H1 (cell line): ENCODE data around the gene SLC39A11. TPM values are rescaled to one million over a fixed set of nuclear protein-coding genes. Genes with fewer than 3 reads are reported as not detected.

ENCODE experiments used
- CREB1 ChIP-seq: IDR thresholded peaks from 2 replicates; pipeline ENCODE4 v1.6.1; 2012; ENCODE audit warnings: inconsistent platforms
- EGR1 ChIP-seq: IDR thresholded peaks from 2 replicates; pipeline ENCODE4 v1.6.1; 2011; ENCODE audit warnings: low read depth, low read length, borderline replicate concordance
- KDM1A ChIP-seq: fragments of 200-600, 300-600 bp; sonication (generic); IDR thresholded peaks from 2 replicates; pipeline ENCODE4 v1.7.1; 2016; ENCODE audit warnings: mild to moderate bottlenecking, low read length, borderline replicate concordance
- KDM4A ChIP-seq: IDR thresholded peaks from one replicate; pipeline ENCODE4 v1.7.1; 2012; ENCODE audit warnings: low read depth, mild to moderate bottlenecking, moderate library complexity, low read length, inconsistent platforms; ENCODE audit not compliant: severe bottlenecking
- PHF8 ChIP-seq: fragments of 200-600 bp; sonication (generic); conservative IDR thresholded peaks from 2 replicates; pipeline ENCODE4 v1.7.1; 2012; ENCODE audit warnings: low read depth, mild to moderate bottlenecking, inconsistent platforms, low read length, moderate library complexity
- RAD21 ChIP-seq, 2 experiments: IDR thresholded peaks in 1 of 2; conservative IDR thresholded peaks in 1 of 2; 2 replicates each; pipeline ENCODE4 v1.6.1; 2011; ENCODE audit warnings: low read depth in 2 of 2, low read length in 2 of 2, improper control_type of control experiment in 1 of 2, inconsistent platforms in 1 of 2, mild to moderate bottlenecking in 1 of 2, moderate library complexity in 1 of 2
- RBBP5 ChIP-seq: IDR thresholded peaks from 2 replicates; pipeline ENCODE4 v1.7.1; 2012; ENCODE audit warnings: low read depth, mild to moderate bottlenecking, inconsistent platforms, low read length, moderate library complexity, borderline replicate concordance
- SIN3A ChIP-seq, 2 experiments: IDR thresholded peaks in 1 of 2; conservative IDR thresholded peaks in 1 of 2; 2 replicates each; pipeline ENCODE4 v1.6.1; 2011 to 2012; ENCODE audit warnings: low read length in 2 of 2, improper control_type of control experiment in 1 of 2, low read depth in 1 of 2, mild to moderate bottlenecking in 1 of 2
- SIRT6 ChIP-seq: IDR thresholded peaks from one replicate; pipeline ENCODE4 v1.7.1; 2012; ENCODE audit warnings: low read length, inconsistent platforms
- SP1 ChIP-seq: IDR thresholded peaks from 2 replicates; pipeline ENCODE4 v1.6.1; 2011; ENCODE audit warnings: low read depth, low read length
- SP4 ChIP-seq: IDR thresholded peaks from 2 replicates; pipeline ENCODE4 v1.6.1; 2012; ENCODE audit warnings: low read length, inconsistent platforms
- TAF1 ChIP-seq: IDR thresholded peaks from 2 replicates; pipeline ENCODE4 v1.6.1; 2011; ENCODE audit warnings: mild to moderate bottlenecking, low read depth, low read length
- TEAD4 ChIP-seq: IDR thresholded peaks from 2 replicates; pipeline ENCODE4 v1.6.1; 2012; ENCODE audit warnings: low read depth, low read length, inconsistent platforms, mixed read lengths
- polyA plus RNA-seq, 7 experiments: library from polyadenylated mRNA; depleted of rRNA in 3 of 7; stranded (reverse) in 5 of 7; unstranded in 2 of 7; fragments of >200 nt in 5 of 7; fragments of 200-250 nt in 2 of 7; gene quantifications; 1 replicate in 5 of 7; 2 replicates in 1 of 7; 4 replicates in 1 of 7; pipeline versions ENCODE4 v1.2.1 to v1.2.3, GENCODE V29; 2011 to 2013; ENCODE audit warnings: missing spikeins in 2 of 7, mixed read lengths in 2 of 7
- total RNA-seq: library from RNA; stranded (reverse); fragmentation: NEBNext Ultra II Directional; extraction: Animal tissue kit (Norgen Biotek cat#: 25700); gene quantifications from 2 replicates; pipeline ENCODE4 v1.2.1, GENCODE V29; 2021
- TF ChIP-seq, protein P1 (sequence below): IDR thresholded peaks from 2 replicates; pipeline ENCODE4 v1.6.1; 2011; ENCODE audit warnings: low read length, improper control_type of control experiment
- TF ChIP-seq, protein P2 (sequence below): IDR thresholded peaks from 2 replicates; pipeline ENCODE4 v1.6.1; 2012; ENCODE audit warnings: inconsistent platforms

Gene SLC39A11
- total and polyA plus RNA-seq, 2 of the 8 experiments (the other 6 are each of a cell fraction or from before 2014, with no cell fraction given), result 12.2 to 19.6 TPM

DNA sequence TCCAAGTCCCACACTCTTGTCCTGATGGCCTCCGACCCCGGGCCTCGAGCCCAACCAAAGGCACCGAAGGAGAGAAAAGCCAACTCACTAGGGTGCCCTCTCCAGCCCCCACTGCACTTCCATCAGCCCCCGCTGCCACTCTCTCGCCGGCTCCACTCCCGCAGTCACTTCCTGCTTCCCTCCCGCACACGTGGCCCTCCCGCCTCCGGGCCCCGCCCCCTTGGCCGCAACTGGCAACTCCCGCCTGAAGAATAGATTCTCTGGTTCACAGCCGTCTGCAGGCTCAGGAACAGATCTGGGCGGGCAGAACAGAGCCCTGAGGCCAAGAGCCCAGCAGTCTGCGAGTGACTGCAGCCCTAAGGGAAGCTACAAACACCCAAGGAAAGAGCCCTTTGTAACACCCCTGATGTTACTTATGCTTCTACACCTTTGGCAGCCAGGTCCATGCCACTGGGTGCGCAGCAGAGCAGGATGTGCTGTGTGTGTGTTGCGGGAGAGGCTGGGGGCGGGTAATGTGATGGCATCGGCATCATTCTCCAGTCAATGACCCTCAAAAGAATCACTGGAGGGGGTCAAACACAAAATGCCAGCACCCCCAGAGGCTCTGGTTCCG lies at the start of gene SLC39A11 (continued):
- TF ChIP-seq, protein P1, sequence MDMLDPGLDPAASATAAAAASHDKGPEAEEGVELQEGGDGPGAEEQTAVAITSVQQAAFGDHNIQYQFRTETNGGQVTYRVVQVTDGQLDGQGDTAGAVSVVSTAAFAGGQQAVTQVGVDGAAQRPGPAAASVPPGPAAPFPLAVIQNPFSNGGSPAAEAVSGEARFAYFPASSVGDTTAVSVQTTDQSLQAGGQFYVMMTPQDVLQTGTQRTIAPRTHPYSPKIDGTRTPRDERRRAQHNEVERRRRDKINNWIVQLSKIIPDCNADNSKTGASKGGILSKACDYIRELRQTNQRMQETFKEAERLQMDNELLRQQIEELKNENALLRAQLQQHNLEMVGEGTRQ, result peak; percentile 74
- TF ChIP-seq SIRT6 (no peak), SIN3A (conservative IDR thresholded peaks at IDR 0.05 in 1 of 2, IDR thresholded peaks at IDR 0.05 in 1 of 2; ENCODE audit: low read depth in 1 of 2, low read length in 2 of 2) (peak; percentile 90 to 94; a peak in 2 of 4 replicates), KDM4A (peak; percentile 78), RBBP5 (peak; percentile 56; the same call in 1 of the 2 replicates), CREB1 (peak; percentile 62; the same call in 1 of the 2 replicates), PHF8 (peak; percentile 53; the same call in 1 of the 2 replicates), SP1 (peak; percentile 56; the same call in 1 of the 2 replicates), SP4 (peak; percentile 53; the same call in 1 of the 2 replicates), RAD21 (IDR thresholded peaks at IDR 0.05 in 1 of 2, conservative IDR thresholded peaks at IDR 0.05 in 1 of 2; ENCODE audit: low read depth in 2 of 2, low read length in 2 of 2) (peak in 1 of 2 experiments; percentile 0; a peak in 1 of 4 replicates), TEAD4 (no peak), TAF1 (no peak), EGR1 (no peak), KDM1A (no peak)
- TF ChIP-seq, protein P2, sequence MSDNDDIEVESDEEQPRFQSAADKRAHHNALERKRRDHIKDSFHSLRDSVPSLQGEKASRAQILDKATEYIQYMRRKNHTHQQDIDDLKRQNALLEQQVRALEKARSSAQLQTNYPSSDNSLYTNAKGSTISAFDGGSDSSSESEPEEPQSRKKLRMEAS, result peak; percentile 98
